ENCODE data around the gene MAFG. TPM values are rescaled to one million over a fixed set of nuclear protein-coding genes. Genes with fewer than 3 reads are reported as not detected.

The MAFG gene
- polyA plus RNA-seq, 1 donor (not counting 4 experiments of a cell fraction or from before 2014, with no cell fraction given), result 8.3 TPM

DNA sequence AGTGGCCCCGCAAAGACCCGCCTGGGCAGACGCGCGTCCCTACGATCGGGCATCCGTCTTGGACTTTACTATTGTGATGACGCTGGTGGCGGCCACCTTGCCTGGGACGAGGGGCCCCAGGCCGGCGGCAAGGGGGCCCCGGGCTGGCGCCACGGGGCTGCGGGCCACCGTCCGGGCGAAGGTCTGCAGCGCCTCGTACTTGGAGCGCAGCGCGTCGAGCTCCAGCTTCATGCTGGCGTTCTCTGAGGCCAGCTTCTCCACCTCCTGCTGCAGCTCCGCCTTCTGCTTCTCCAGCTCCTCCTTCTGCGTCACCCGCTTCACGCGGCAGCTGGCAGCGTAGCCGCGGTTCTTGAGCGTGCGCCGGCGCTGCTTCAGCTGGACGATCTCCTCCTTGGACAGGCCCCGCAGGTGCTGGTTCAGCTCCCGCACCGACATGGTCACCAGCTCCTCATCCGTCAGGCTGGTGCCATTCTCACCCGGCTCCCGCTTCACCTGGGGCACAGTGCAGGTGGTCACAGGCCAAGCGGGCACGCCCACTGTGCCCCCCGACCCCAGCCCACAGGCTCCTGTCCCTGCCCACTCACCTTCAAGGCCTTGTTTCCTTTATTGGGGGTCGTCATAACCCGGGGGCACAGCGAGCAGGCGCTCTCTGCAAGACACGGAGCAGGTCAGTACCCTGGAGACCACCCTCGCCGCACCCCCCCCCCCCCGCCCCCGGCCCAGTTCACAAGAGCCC, 4.8 kb downstream of the MAFG start:
- Histone ChIP-seq H3K9me1 (ENCODE audit: control insufficient read depth, extremely low read depth, insufficient read depth, low read length) (no peaks in the 10 kb centered on the region), H3K4me1 (ENCODE audit: control insufficient read depth, extremely low read depth, insufficient read depth, low read length) (peaks cover 25% of the 10 kb centered on the region), H3K27ac (ENCODE audit: control insufficient read depth, insufficient read depth, low read length) (no peak overlapping the region), H4K20me1 (ENCODE audit: control insufficient read depth, extremely low read depth, insufficient read depth, low read length) (peaks cover 8% of the 10 kb centered on the region), H3K9ac (ENCODE audit: control insufficient read depth, extremely low read depth, insufficient read depth, low read length) (peak overlapping the region; percentile 73), H3K27me3 (ENCODE audit: control insufficient read depth, extremely low read depth, insufficient read depth, low read length) (no peaks in the 10 kb centered on the region), H3K4me2 (ENCODE audit: control insufficient read depth, extremely low read depth, insufficient read depth, low read depth, low read length) (peak overlapping the region; percentile 78), H3K4me3 (ENCODE audit: control insufficient read depth in 2 of 3, extremely low read depth in 1 of 3, insufficient read depth in 2 of 3, low read depth in 1 of 3, low read length in 3 of 3) (peak overlapping the region in 1 of 3 experiments; percentile 24), H3K79me2 (ENCODE audit: control insufficient read depth, insufficient read depth, low read length) (peaks cover 79% of the 10 kb centered on the region), H3K9me3 (ENCODE audit: control insufficient read depth, low read depth, low read length) (no peaks in the 10 kb centered on the region), H3K36me3 (ENCODE audit: control insufficient read depth in 2 of 2, extremely low read depth in 1 of 2, insufficient read depth in 2 of 2, low read length in 2 of 2) (peaks cover 24 to 30% of the 10 kb centered on the region in 2 experiments), H2AFZ (ENCODE audit: control insufficient read depth, low read length) (no peak overlapping the region)
- TF ChIP-seq EZH2 (IDR thresholded peaks at IDR 0.05; ENCODE audit: low read length) (no peak), CTCF (optimal IDR thresholded peaks at IDR 0.05 in 1 of 3, IDR thresholded peaks at IDR 0.05 in 1 of 3, conservative IDR thresholded peaks at IDR 0.05 in 1 of 3; ENCODE audit: extremely low read depth in 1 of 3, insufficient read depth in 2 of 3, low read length in 3 of 3) (no peak)
- dilution Hi-C loops (cut with MboI; ENCODE audit: extremely low pct_ligation_motif_present, low sequenced_read_pairs), result no loop called here
- DNase-seq (ENCODE audit: low read depth, low spot score) (no peak), FAIRE-seq (no peak)

GRCh38 chr17:81921996-81922565, 5.5 kb downstream of the MAFG start:
- no peak for TF ChIP-seq CTCF (optimal IDR thresholded peaks at IDR 0.05 in 1 of 3, IDR thresholded peaks at IDR 0.05 in 1 of 3, conservative IDR thresholded peaks at IDR 0.05 in 1 of 3; ENCODE audit: extremely low read depth in 1 of 3, insufficient read depth in 2 of 3, low read length in 3 of 3)
- no peak for TF ChIP-seq EZH2 (IDR thresholded peaks at IDR 0.05; ENCODE audit: low read length)
- Histone ChIP-seq H3K79me2 (ENCODE audit: control insufficient read depth, insufficient read depth, low read length) (peaks cover 82% of the 10 kb centered on the region), H3K27me3 (ENCODE audit: control insufficient read depth, extremely low read depth, insufficient read depth, low read length) (no peaks in the 10 kb centered on the region), H3K27ac (ENCODE audit: control insufficient read depth, insufficient read depth, low read length) (no peak overlapping the region), H2AFZ (ENCODE audit: control insufficient read depth, low read length) (no peak overlapping the region), H3K4me3 (ENCODE audit: control insufficient read depth in 2 of 3, extremely low read depth in 1 of 3, insufficient read depth in 2 of 3, low read depth in 1 of 3, low read length in 3 of 3) (no peak overlapping the region), H3K9me3 (ENCODE audit: control insufficient read depth, low read depth, low read length) (no peaks in the 10 kb centered on the region), H3K4me1 (ENCODE audit: control insufficient read depth, extremely low read depth, insufficient read depth, low read length) (peaks cover 28% of the 10 kb centered on the region), H4K20me1 (ENCODE audit: control insufficient read depth, extremely low read depth, insufficient read depth, low read length) (peaks cover 8% of the 10 kb centered on the region), H3K9me1 (ENCODE audit: control insufficient read depth, extremely low read depth, insufficient read depth, low read length) (no peaks in the 10 kb centered on the region), H3K9ac (ENCODE audit: control insufficient read depth, extremely low read depth, insufficient read depth, low read length) (no peak overlapping the region), H3K4me2 (ENCODE audit: control insufficient read depth, extremely low read depth, insufficient read depth, low read depth, low read length) (no peak overlapping the region), H3K36me3 (ENCODE audit: control insufficient read depth in 2 of 2, extremely low read depth in 1 of 2, insufficient read depth in 2 of 2, low read length in 2 of 2) (peaks cover 24 to 30% of the 10 kb centered on the region in 2 experiments)
- FAIRE-seq (no peak), DNase-seq (ENCODE audit: low read depth, low spot score) (no peak)
- dilution Hi-C loops (cut with MboI; ENCODE audit: extremely low pct_ligation_motif_present, low sequenced_read_pairs), result no loop called here
